Measurements from ENCODE around the gene ATM. TPM values are rescaled to one million over a fixed set of nuclear protein-coding genes. Genes with fewer than 3 reads are reported as not detected.

ATM gene
- total and polyA plus RNA-seq, 2 donors from 2014 or later, result 11.7 to 83.3 TPM

- Histone ChIP-seq H3K9me3 (ENCODE audit: control insufficient read depth in 2 of 3, insufficient read depth in 1 of 3, low read length in 3 of 3) (no peaks in the 10 kb centered on the region), H3K9ac (ENCODE audit: low read length in 3 of 3) (no peak overlapping the region), H3K4me3 (ENCODE audit: low read length in 3 of 3) (no peak overlapping the region), H3K4me1 (ENCODE audit: control insufficient read depth in 2 of 3, insufficient read depth in 2 of 3, low read depth in 1 of 3, low read length in 3 of 3) (no peaks in the 10 kb centered on the region), H3K27ac (ENCODE audit: low read depth in 2 of 2, low read length in 2 of 2) (no peak overlapping the region), H3K36me3 (ENCODE audit: control insufficient read depth in 2 of 3, insufficient read depth in 3 of 3, low read length in 3 of 3) (peaks cover 2 to 5% (median 3%) of the 10 kb centered on the region in 3 donors), H3K27me3 (ENCODE audit: control insufficient read depth, insufficient read depth, low read length) (no peaks in the 10 kb centered on the region)
- intact Hi-C loops (cut with DNase I), result no loop called here
- no peak for TF ChIP-seq CTCF (IDR thresholded peaks at IDR 0.05; ENCODE audit: borderline replicate concordance, extremely low read depth, insufficient read depth)
- no peak for DNase-seq
- FAIRE-seq, result no peak
These were observed 118.1 kb downstream of the ATM start for GRCh38 chr11:108340973-108341372.

GRCh38 chr11:108341654-108342053 lies 118.8 kb downstream of the ATM start:
- Histone ChIP-seq H3K27me3 (ENCODE audit: control insufficient read depth, insufficient read depth, low read length) (no peaks in the 10 kb centered on the region), H3K4me1 (ENCODE audit: control insufficient read depth in 2 of 3, insufficient read depth in 2 of 3, low read depth in 1 of 3, low read length in 3 of 3) (no peaks in the 10 kb centered on the region), H3K9ac (ENCODE audit: low read length in 3 of 3) (no peak overlapping the region), H3K27ac (ENCODE audit: low read depth in 2 of 2, low read length in 2 of 2) (no peak overlapping the region), H3K9me3 (ENCODE audit: control insufficient read depth in 2 of 3, insufficient read depth in 1 of 3, low read length in 3 of 3) (no peaks in the 10 kb centered on the region), H3K4me3 (ENCODE audit: low read length in 3 of 3) (no peak overlapping the region), H3K36me3 (ENCODE audit: control insufficient read depth in 2 of 3, insufficient read depth in 3 of 3, low read length in 3 of 3) (peaks cover 0 to 3% (median 2%) of the 10 kb centered on the region in 3 donors)
- intact Hi-C loops (cut with DNase I), result no loop called here
- no peak for DNase-seq
- TF ChIP-seq CTCF (IDR thresholded peaks at IDR 0.05; ENCODE audit: borderline replicate concordance, extremely low read depth, insufficient read depth), result no peak
- FAIRE-seq, result no peak

- TF ChIP-seq CTCF (IDR thresholded peaks at IDR 0.05; ENCODE audit: borderline replicate concordance, extremely low read depth, insufficient read depth), result no peak
- H3K9ac ChIP-seq (ENCODE audit: low read length in 3 of 3), result no peak overlapping the region
- DNase-seq (no peak), FAIRE-seq (no peak)
- intact Hi-C loops (cut with DNase I), result no loop called here
- no peaks in the 10 kb centered on the region for H3K27me3 ChIP-seq (ENCODE audit: control insufficient read depth, insufficient read depth, low read length)
- no peak overlapping the region for H3K27ac ChIP-seq (ENCODE audit: low read depth in 2 of 2, low read length in 2 of 2)
- H3K9me3 ChIP-seq (ENCODE audit: control insufficient read depth in 2 of 3, insufficient read depth in 1 of 3, low read length in 3 of 3), result no peaks in the 10 kb centered on the region
- H3K4me1 ChIP-seq (ENCODE audit: control insufficient read depth in 2 of 3, insufficient read depth in 2 of 3, low read depth in 1 of 3, low read length in 3 of 3), result no peaks in the 10 kb centered on the region
- peaks cover 0 to 1% (median 0%) of the 10 kb centered on the region in 3 donors for H3K36me3 ChIP-seq (ENCODE audit: control insufficient read depth in 2 of 3, insufficient read depth in 3 of 3, low read length in 3 of 3)
- H3K4me3 ChIP-seq (ENCODE audit: low read length in 3 of 3), result no peak overlapping the region
These were observed 120.8 kb downstream of the ATM start for GRCh38 chr11:108343714-108344113.

- Histone ChIP-seq H3K36me3 (ENCODE audit: control insufficient read depth in 2 of 3, insufficient read depth in 3 of 3, low read length in 3 of 3) (peaks cover 0 to 2% (median 0%) of the 10 kb centered on the region in 3 donors), H3K27me3 (ENCODE audit: control insufficient read depth, insufficient read depth, low read length) (no peaks in the 10 kb centered on the region), H3K9ac (ENCODE audit: low read length in 3 of 3) (no peak overlapping the region), H3K4me3 (ENCODE audit: low read length in 3 of 3) (no peak overlapping the region), H3K27ac (ENCODE audit: low read depth in 2 of 2, low read length in 2 of 2) (no peak overlapping the region), H3K9me3 (ENCODE audit: control insufficient read depth in 2 of 3, insufficient read depth in 1 of 3, low read length in 3 of 3) (no peaks in the 10 kb centered on the region), H3K4me1 (ENCODE audit: control insufficient read depth in 2 of 3, insufficient read depth in 2 of 3, low read depth in 1 of 3, low read length in 3 of 3) (no peaks in the 10 kb centered on the region)
- intact Hi-C loops (cut with DNase I), result no loop called here
- no peak for DNase-seq
- FAIRE-seq, result no peak
- TF ChIP-seq CTCF (IDR thresholded peaks at IDR 0.05; ENCODE audit: borderline replicate concordance, extremely low read depth, insufficient read depth), result no peak
These were observed 122.9 kb downstream of the ATM start for GRCh38 chr11:108345767-108346166.

Measured in kidney (tissue), 14 donors.